WTC11 (cell line): ENCODE results near the gene OSBPL7. TPM values are rescaled to one million over a fixed set of nuclear protein-coding genes. Genes with fewer than 3 reads are reported as not detected.

Experiments used
- ATF1 ChIP-seq: sonication (generic); formaldehyde crosslinking; IDR thresholded peaks from 2 replicates; pipeline ENCODE4 v1.8.1; 2023; ENCODE audit warnings: mild to moderate bottlenecking, moderate library complexity, missing genetic modification reagents
- CBFB ChIP-seq: sonication (generic); formaldehyde crosslinking; IDR thresholded peaks from 2 replicates; pipeline ENCODE4 v1.8.1; 2022; ENCODE audit warnings: mild to moderate bottlenecking, low read depth, missing genetic modification reagents
- EMX1 ChIP-seq: fragments of 250-450 bp; sonication (Bioruptor Pico); IDR thresholded peaks from 2 replicates; pipeline ENCODE4 v1.8.0; 2021; ENCODE audit warnings: mild to moderate bottlenecking
- FOXP1 ChIP-seq: sonication (generic); formaldehyde crosslinking; IDR thresholded peaks from 2 replicates; pipeline ENCODE4 v1.8.0; 2022; ENCODE audit warnings: missing genetic modification reagents, mild to moderate bottlenecking, moderate library complexity, borderline replicate concordance
- GTF2I ChIP-seq: fragments of 250-450 bp; sonication (Bioruptor Pico); conservative IDR thresholded peaks from 2 replicates; pipeline ENCODE4 v1.4.0; 2021; ENCODE audit warnings: mild to moderate bottlenecking
- MYBL2 ChIP-seq: sonication (generic); formaldehyde crosslinking; IDR thresholded peaks from 2 replicates; pipeline ENCODE4 v1.8.1; 2023; ENCODE audit warnings: mild to moderate bottlenecking, moderate library complexity, missing genetic modification reagents
- NFYB ChIP-seq: sonication (generic); formaldehyde crosslinking; conservative IDR thresholded peaks from 2 replicates; pipeline ENCODE4 v1.8.0; 2022; ENCODE audit warnings: low read depth, missing genetic modification reagents
- NR2C2 ChIP-seq: sonication (generic); formaldehyde crosslinking; IDR thresholded peaks from 2 replicates; pipeline ENCODE4 v1.8.0; 2022; ENCODE audit warnings: mild to moderate bottlenecking, missing genetic modification reagents
- SOX15 ChIP-seq: fragments of 250-450 bp; sonication (Bioruptor Pico); IDR thresholded peaks from 2 replicates; pipeline ENCODE4 v1.9.0; 2021; ENCODE audit warnings: mild to moderate bottlenecking
- USF1 ChIP-seq: sonication (generic); formaldehyde crosslinking; IDR thresholded peaks from 2 replicates; pipeline ENCODE4 v1.8.0; 2022; ENCODE audit warnings: mild to moderate bottlenecking, missing genetic modification reagents
- ZBTB21 ChIP-seq: sonication (generic); formaldehyde crosslinking; IDR thresholded peaks from 2 replicates; pipeline ENCODE4 v1.8.1; 2023; ENCODE audit warnings: mild to moderate bottlenecking, missing genetic modification reagents, borderline replicate concordance
- ZNF121 ChIP-seq: sonication (generic); formaldehyde crosslinking; IDR thresholded peaks from 2 replicates; pipeline ENCODE4 v1.8.0; 2023; ENCODE audit warnings: missing genetic modification reagents
- ZNF138 ChIP-seq: sonication (generic); formaldehyde crosslinking; conservative IDR thresholded peaks from 2 replicates; pipeline ENCODE4 v1.8.1; 2022; ENCODE audit warnings: mild to moderate bottlenecking, moderate library complexity, missing genetic modification reagents
- ZNF512 ChIP-seq: sonication (generic); formaldehyde crosslinking; IDR thresholded peaks from 2 replicates; pipeline ENCODE4 v1.8.1; 2022; ENCODE audit warnings: missing genetic modification reagents, borderline replicate concordance
- total RNA-seq: library from RNA; stranded (reverse); gene quantifications from 3 replicates; pipeline ENCODE4 v1.2.3, GENCODE V29; 2021
- TF ChIP-seq, protein P1 (sequence below): sonication (generic); formaldehyde crosslinking; IDR thresholded peaks from 2 replicates; pipeline ENCODE4 v1.8.0; 2023; ENCODE audit warnings: missing genetic modification reagents, mild to moderate bottlenecking, borderline replicate concordance
- TF ChIP-seq, protein P2 (sequence below): sonication (generic); formaldehyde crosslinking; IDR thresholded peaks from 2 replicates; pipeline ENCODE4 v1.8.1; 2022; ENCODE audit warnings: low read depth, missing genetic modification reagents, borderline replicate concordance
- TF ChIP-seq, protein P3 (sequence below): fragments of 250-450 bp; sonication (Bioruptor Pico); IDR thresholded peaks from 2 replicates; pipeline ENCODE4 v1.9.0; 2021; ENCODE audit warnings: mild to moderate bottlenecking
- TF ChIP-seq, protein P4 (sequence below): sonication (generic); formaldehyde crosslinking; conservative IDR thresholded peaks from 2 replicates; pipeline ENCODE4 v1.8.1; 2023; ENCODE audit warnings: mild to moderate bottlenecking, low read depth, missing genetic modification reagents, moderate library complexity
- TF ChIP-seq, protein P5 (sequence below): sonication (generic); formaldehyde crosslinking; IDR thresholded peaks from 2 replicates; pipeline ENCODE4 v1.8.1; 2022; ENCODE audit warnings: mild to moderate bottlenecking, missing genetic modification reagents, moderate library complexity, borderline replicate concordance

The OSBPL7 gene
- total RNA-seq, 1 experiment from 2014 or later: 13.5 TPM

GRCh38 chr17:47831003-47831933 lies 9.7 kb upstream of the OSBPL7 start, which contains the start of the genes LRRC46 and MRPL10 (continued):
- TF ChIP-seq, protein P1, sequence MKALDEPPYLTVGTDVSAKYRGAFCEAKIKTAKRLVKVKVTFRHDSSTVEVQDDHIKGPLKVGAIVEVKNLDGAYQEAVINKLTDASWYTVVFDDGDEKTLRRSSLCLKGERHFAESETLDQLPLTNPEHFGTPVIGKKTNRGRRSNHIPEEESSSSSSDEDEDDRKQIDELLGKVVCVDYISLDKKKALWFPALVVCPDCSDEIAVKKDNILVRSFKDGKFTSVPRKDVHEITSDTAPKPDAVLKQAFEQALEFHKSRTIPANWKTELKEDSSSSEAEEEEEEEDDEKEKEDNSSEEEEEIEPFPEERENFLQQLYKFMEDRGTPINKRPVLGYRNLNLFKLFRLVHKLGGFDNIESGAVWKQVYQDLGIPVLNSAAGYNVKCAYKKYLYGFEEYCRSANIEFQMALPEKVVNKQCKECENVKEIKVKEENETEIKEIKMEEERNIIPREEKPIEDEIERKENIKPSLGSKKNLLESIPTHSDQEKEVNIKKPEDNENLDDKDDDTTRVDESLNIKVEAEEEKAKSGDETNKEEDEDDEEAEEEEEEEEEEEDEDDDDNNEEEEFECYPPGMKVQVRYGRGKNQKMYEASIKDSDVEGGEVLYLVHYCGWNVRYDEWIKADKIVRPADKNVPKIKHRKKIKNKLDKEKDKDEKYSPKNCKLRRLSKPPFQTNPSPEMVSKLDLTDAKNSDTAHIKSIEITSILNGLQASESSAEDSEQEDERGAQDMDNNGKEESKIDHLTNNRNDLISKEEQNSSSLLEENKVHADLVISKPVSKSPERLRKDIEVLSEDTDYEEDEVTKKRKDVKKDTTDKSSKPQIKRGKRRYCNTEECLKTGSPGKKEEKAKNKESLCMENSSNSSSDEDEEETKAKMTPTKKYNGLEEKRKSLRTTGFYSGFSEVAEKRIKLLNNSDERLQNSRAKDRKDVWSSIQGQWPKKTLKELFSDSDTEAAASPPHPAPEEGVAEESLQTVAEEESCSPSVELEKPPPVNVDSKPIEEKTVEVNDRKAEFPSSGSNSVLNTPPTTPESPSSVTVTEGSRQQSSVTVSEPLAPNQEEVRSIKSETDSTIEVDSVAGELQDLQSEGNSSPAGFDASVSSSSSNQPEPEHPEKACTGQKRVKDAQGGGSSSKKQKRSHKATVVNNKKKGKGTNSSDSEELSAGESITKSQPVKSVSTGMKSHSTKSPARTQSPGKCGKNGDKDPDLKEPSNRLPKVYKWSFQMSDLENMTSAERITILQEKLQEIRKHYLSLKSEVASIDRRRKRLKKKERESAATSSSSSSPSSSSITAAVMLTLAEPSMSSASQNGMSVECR (CRISPR knock-in tag): peak; percentile 46; the same call in 1 of the 2 replicates
- no peak for TF ChIP-seq USF1 (CRISPR knock-in tag)
- TF ChIP-seq EMX1 (CRISPR knock-in tag): no peak
- TF ChIP-seq, protein P2, sequence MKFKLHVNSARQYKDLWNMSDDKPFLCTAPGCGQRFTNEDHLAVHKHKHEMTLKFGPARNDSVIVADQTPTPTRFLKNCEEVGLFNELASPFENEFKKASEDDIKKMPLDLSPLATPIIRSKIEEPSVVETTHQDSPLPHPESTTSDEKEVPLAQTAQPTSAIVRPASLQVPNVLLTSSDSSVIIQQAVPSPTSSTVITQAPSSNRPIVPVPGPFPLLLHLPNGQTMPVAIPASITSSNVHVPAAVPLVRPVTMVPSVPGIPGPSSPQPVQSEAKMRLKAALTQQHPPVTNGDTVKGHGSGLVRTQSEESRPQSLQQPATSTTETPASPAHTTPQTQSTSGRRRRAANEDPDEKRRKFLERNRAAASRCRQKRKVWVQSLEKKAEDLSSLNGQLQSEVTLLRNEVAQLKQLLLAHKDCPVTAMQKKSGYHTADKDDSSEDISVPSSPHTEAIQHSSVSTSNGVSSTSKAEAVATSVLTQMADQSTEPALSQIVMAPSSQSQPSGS (CRISPR knock-in tag): no peak
- TF ChIP-seq FOXP1 (CRISPR knock-in tag): peak; percentile 90
- no peak for TF ChIP-seq CBFB (CRISPR knock-in tag)
- no peak for TF ChIP-seq ATF1 (CRISPR knock-in tag)
- TF ChIP-seq, protein P3, sequence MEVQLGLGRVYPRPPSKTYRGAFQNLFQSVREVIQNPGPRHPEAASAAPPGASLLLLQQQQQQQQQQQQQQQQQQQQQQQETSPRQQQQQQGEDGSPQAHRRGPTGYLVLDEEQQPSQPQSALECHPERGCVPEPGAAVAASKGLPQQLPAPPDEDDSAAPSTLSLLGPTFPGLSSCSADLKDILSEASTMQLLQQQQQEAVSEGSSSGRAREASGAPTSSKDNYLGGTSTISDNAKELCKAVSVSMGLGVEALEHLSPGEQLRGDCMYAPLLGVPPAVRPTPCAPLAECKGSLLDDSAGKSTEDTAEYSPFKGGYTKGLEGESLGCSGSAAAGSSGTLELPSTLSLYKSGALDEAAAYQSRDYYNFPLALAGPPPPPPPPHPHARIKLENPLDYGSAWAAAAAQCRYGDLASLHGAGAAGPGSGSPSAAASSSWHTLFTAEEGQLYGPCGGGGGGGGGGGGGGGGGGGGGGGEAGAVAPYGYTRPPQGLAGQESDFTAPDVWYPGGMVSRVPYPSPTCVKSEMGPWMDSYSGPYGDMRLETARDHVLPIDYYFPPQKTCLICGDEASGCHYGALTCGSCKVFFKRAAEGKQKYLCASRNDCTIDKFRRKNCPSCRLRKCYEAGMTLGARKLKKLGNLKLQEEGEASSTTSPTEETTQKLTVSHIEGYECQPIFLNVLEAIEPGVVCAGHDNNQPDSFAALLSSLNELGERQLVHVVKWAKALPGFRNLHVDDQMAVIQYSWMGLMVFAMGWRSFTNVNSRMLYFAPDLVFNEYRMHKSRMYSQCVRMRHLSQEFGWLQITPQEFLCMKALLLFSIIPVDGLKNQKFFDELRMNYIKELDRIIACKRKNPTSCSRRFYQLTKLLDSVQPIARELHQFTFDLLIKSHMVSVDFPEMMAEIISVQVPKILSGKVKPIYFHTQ: no peak
- no peak for TF ChIP-seq GTF2I (CRISPR knock-in tag)
- TF ChIP-seq SOX15 (CRISPR knock-in tag): no peak
- TF ChIP-seq ZNF512 (CRISPR knock-in tag): no peak
- 0 out of 2 replicates have a peak, but pooled peaks have one; percentile 48 for TF ChIP-seq MYBL2 (CRISPR knock-in tag)
- TF ChIP-seq, protein P4, sequence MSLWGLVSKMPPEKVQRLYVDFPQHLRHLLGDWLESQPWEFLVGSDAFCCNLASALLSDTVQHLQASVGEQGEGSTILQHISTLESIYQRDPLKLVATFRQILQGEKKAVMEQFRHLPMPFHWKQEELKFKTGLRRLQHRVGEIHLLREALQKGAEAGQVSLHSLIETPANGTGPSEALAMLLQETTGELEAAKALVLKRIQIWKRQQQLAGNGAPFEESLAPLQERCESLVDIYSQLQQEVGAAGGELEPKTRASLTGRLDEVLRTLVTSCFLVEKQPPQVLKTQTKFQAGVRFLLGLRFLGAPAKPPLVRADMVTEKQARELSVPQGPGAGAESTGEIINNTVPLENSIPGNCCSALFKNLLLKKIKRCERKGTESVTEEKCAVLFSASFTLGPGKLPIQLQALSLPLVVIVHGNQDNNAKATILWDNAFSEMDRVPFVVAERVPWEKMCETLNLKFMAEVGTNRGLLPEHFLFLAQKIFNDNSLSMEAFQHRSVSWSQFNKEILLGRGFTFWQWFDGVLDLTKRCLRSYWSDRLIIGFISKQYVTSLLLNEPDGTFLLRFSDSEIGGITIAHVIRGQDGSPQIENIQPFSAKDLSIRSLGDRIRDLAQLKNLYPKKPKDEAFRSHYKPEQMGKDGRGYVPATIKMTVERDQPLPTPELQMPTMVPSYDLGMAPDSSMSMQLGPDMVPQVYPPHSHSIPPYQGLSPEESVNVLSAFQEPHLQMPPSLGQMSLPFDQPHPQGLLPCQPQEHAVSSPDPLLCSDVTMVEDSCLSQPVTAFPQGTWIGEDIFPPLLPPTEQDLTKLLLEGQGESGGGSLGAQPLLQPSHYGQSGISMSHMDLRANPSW (CRISPR knock-in tag): no peak
- TF ChIP-seq NR2C2 (CRISPR knock-in tag): no peak
- TF ChIP-seq ZNF121: peak; percentile 89
- no peak for TF ChIP-seq ZBTB21
- TF ChIP-seq NFYB (CRISPR knock-in tag): no peak
- TF ChIP-seq, protein P5, sequence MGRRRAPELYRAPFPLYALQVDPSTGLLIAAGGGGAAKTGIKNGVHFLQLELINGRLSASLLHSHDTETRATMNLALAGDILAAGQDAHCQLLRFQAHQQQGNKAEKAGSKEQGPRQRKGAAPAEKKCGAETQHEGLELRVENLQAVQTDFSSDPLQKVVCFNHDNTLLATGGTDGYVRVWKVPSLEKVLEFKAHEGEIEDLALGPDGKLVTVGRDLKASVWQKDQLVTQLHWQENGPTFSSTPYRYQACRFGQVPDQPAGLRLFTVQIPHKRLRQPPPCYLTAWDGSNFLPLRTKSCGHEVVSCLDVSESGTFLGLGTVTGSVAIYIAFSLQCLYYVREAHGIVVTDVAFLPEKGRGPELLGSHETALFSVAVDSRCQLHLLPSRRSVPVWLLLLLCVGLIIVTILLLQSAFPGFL (CRISPR knock-in tag): no peak
- TF ChIP-seq ZNF138: no peak
